T-helper 2 cell treated with Interferon-gamma antibody and Interleukin-4, amounts not matched to agents 5 μg/mL and 100 μg/mL, for 36 hours (primary cell): ENCODE data around the gene TCTN2.

Source experiments
- DNase-seq: peaks from one replicate; pipeline ENCODE4 v3.0.0; 2021; ENCODE audit warnings: low spot score
- H3K27ac Mint-ChIP-seq: one replicate; pipeline ENCODE4 v1.8.0; 2021; ENCODE audit warnings: mild to moderate bottlenecking, mixed read lengths
- H3K27me3 Mint-ChIP-seq: one replicate; pipeline ENCODE4 v1.8.0; 2021; ENCODE audit warnings: low read depth, mixed read lengths
- H3K36me3 Mint-ChIP-seq: one replicate; pipeline ENCODE4 v1.8.0; 2021; ENCODE audit warnings: low read depth, mixed read lengths
- H3K4me1 Mint-ChIP-seq: one replicate; pipeline ENCODE4 v1.8.0; 2021; ENCODE audit warnings: low read depth, mixed read lengths
- H3K4me3 Mint-ChIP-seq: one replicate; pipeline ENCODE4 v1.8.0; 2022; ENCODE audit warnings: mild to moderate bottlenecking, moderate library complexity, mixed read lengths
- H3K9me3 Mint-ChIP-seq: one replicate; pipeline ENCODE4 v1.8.0; 2021; ENCODE audit warnings: mixed read lengths

Gene TCTN2

GRCh38 chr12:123733229-123733628, 62.3 kb downstream of the TCTN2 start:
- H3K9me3 Mint-ChIP-seq, result no peaks in the 10 kb centered on the region
- H3K36me3 Mint-ChIP-seq, result peaks cover 71% of the 10 kb centered on the region
- no peak for DNase-seq
- no peak overlapping the region for H3K4me3 Mint-ChIP-seq
- H3K27ac Mint-ChIP-seq, result no peak overlapping the region
- H3K27me3 Mint-ChIP-seq, result no peaks in the 10 kb centered on the region
- peaks cover 9% of the 10 kb centered on the region for H3K4me1 Mint-ChIP-seq

GRCh38 chr12:123734268-123734667, 63.4 kb downstream of the TCTN2 start:
- peak overlapping the region; percentile 39 for H3K27ac Mint-ChIP-seq
- no peak overlapping the region for H3K4me3 Mint-ChIP-seq
- peaks cover 15% of the 10 kb centered on the region for H3K4me1 Mint-ChIP-seq
- no peaks in the 10 kb centered on the region for H3K27me3 Mint-ChIP-seq
- H3K36me3 Mint-ChIP-seq, result peaks cover 71% of the 10 kb centered on the region
- no peak for DNase-seq
- H3K9me3 Mint-ChIP-seq, result no peaks in the 10 kb centered on the region

GRCh38 chr12:123741937-123742572, 71.1 kb downstream of the TCTN2 start:
- H3K4me3 Mint-ChIP-seq, result peak overlapping the region; percentile 69
- peaks cover 73% of the 10 kb centered on the region for H3K36me3 Mint-ChIP-seq
- no peaks in the 10 kb centered on the region for H3K9me3 Mint-ChIP-seq
- H3K27me3 Mint-ChIP-seq, result no peaks in the 10 kb centered on the region
- DNase-seq, result peak; percentile 23
- peaks cover 41% of the 10 kb centered on the region for H3K4me1 Mint-ChIP-seq
- H3K27ac Mint-ChIP-seq, result peak overlapping the region; percentile 85

- peaks cover 72% of the 10 kb centered on the region for H3K36me3 Mint-ChIP-seq
- no peaks in the 10 kb centered on the region for H3K27me3 Mint-ChIP-seq
- H3K4me1 Mint-ChIP-seq, result peaks cover 42% of the 10 kb centered on the region
- peak overlapping the region; percentile 84 for H3K27ac Mint-ChIP-seq
- H3K4me3 Mint-ChIP-seq, result peak overlapping the region; percentile 36
- no peaks in the 10 kb centered on the region for H3K9me3 Mint-ChIP-seq
- DNase-seq, result no peak
These were observed 72.1 kb downstream of the TCTN2 start for GRCh38 chr12:123743002-123743401.

- Mint-ChIP-seq H3K4me3 (no peak overlapping the region), H3K9me3 (no peaks in the 10 kb centered on the region), H3K27ac (no peak overlapping the region), H3K36me3 (peaks cover 71% of the 10 kb centered on the region), H3K27me3 (no peaks in the 10 kb centered on the region), H3K4me1 (peaks cover 33% of the 10 kb centered on the region)
- no peak for DNase-seq
These were observed 73.9 kb downstream of the TCTN2 start for GRCh38 chr12:123744836-123745235.

- H3K27me3 Mint-ChIP-seq, result no peaks in the 10 kb centered on the region
- no peaks in the 10 kb centered on the region for H3K9me3 Mint-ChIP-seq
- peaks cover 22% of the 10 kb centered on the region for H3K4me1 Mint-ChIP-seq
- H3K27ac Mint-ChIP-seq, result no peak overlapping the region
- DNase-seq, result no peak
- peaks cover 65% of the 10 kb centered on the region for H3K36me3 Mint-ChIP-seq
- H3K4me3 Mint-ChIP-seq, result no peak overlapping the region
These were observed 76.4 kb downstream of the TCTN2 start for GRCh38 chr12:123747309-123747708.

- no peak for DNase-seq
- Mint-ChIP-seq H3K36me3 (peaks cover 62% of the 10 kb centered on the region), H3K4me1 (peaks cover 15% of the 10 kb centered on the region), H3K27me3 (no peaks in the 10 kb centered on the region), H3K27ac (no peak overlapping the region), H3K4me3 (no peak overlapping the region), H3K9me3 (no peaks in the 10 kb centered on the region)
These were observed 77.2 kb downstream of the TCTN2 start for GRCh38 chr12:123748161-123748560.

GRCh38 chr12:123748661-123749060, 77.7 kb downstream of the TCTN2 start:
- no peak overlapping the region for H3K4me3 Mint-ChIP-seq
- DNase-seq, result no peak
- H3K27me3 Mint-ChIP-seq, result no peaks in the 10 kb centered on the region
- H3K27ac Mint-ChIP-seq, result no peak overlapping the region
- no peaks in the 10 kb centered on the region for H3K9me3 Mint-ChIP-seq
- H3K4me1 Mint-ChIP-seq, result peaks cover 14% of the 10 kb centered on the region
- peaks cover 60% of the 10 kb centered on the region for H3K36me3 Mint-ChIP-seq

GRCh38 chr12:123749355-123749754, 78.4 kb downstream of the TCTN2 start:
- Mint-ChIP-seq H3K27ac (no peak overlapping the region), H3K9me3 (no peaks in the 10 kb centered on the region), H3K27me3 (no peaks in the 10 kb centered on the region), H3K36me3 (peaks cover 59% of the 10 kb centered on the region), H3K4me3 (no peak overlapping the region), H3K4me1 (peaks cover 14% of the 10 kb centered on the region)
- DNase-seq, result no peak

- no peaks in the 10 kb centered on the region for H3K27me3 Mint-ChIP-seq
These were observed 79.3 kb downstream of the TCTN2 start for GRCh38 chr12:123750159-123750656.

GRCh38 chr12:123752046-123752445, 81.1 kb downstream of the TCTN2 start:
- no peaks in the 10 kb centered on the region for H3K27me3 Mint-ChIP-seq
- H3K4me1 Mint-ChIP-seq, result peaks cover 9% of the 10 kb centered on the region
- no peaks in the 10 kb centered on the region for H3K9me3 Mint-ChIP-seq
- no peak for DNase-seq
- no peak overlapping the region for H3K4me3 Mint-ChIP-seq
- H3K36me3 Mint-ChIP-seq, result peaks cover 55% of the 10 kb centered on the region
- no peak overlapping the region for H3K27ac Mint-ChIP-seq

More at GRCh38 chr12:123750159-123750656, 79.3 kb downstream of the TCTN2 start:
- no peaks in the 10 kb centered on the region for H3K9me3 Mint-ChIP-seq
- H3K36me3 Mint-ChIP-seq, result peaks cover 62% of the 10 kb centered on the region
- no peak for DNase-seq
- no peak overlapping the region for H3K4me3 Mint-ChIP-seq
- H3K4me1 Mint-ChIP-seq, result peaks cover 13% of the 10 kb centered on the region
- no peak overlapping the region for H3K27ac Mint-ChIP-seq

- Mint-ChIP-seq H3K4me1 (peaks cover 3% of the 10 kb centered on the region), H3K36me3 (peaks cover 44% of the 10 kb centered on the region), H3K4me3 (no peak overlapping the region), H3K27me3 (no peaks in the 10 kb centered on the region), H3K27ac (no peak overlapping the region), H3K9me3 (no peaks in the 10 kb centered on the region)
- DNase-seq, result no peak
These were observed 83.3 kb downstream of the TCTN2 start for GRCh38 chr12:123754041-123754772.

- Mint-ChIP-seq H3K9me3 (no peaks in the 10 kb centered on the region), H3K4me3 (no peak overlapping the region), H3K27ac (no peak overlapping the region), H3K4me1 (peaks cover 6% of the 10 kb centered on the region), H3K27me3 (no peaks in the 10 kb centered on the region), H3K36me3 (peaks cover 25% of the 10 kb centered on the region)
- no peak for DNase-seq
These were observed 86.6 kb downstream of the TCTN2 start for GRCh38 chr12:123757561-123757960.
